Esophagus mucosa (tissue), 1 donor: ENCODE data around the gene PHGDH. TPM values are rescaled to one million over a fixed set of nuclear protein-coding genes. Genes with fewer than 3 reads are reported as not detected.

Experiments used
- ATAC-seq: fragments of 200-7000 bp; cut with Tn5 transposase; one replicate; pipeline ENCODE4 v1.9.1; 2020
- total RNA-seq: library from RNA; stranded (reverse); gene quantifications from one replicate; pipeline ENCODE4 v1.2.4, GENCODE V29; 2023
- donor health status: DM: yes; HTN: yes; CAD: no.

Gene PHGDH
- total RNA-seq, 1 donor from 2014 or later = 108 TPM

- ATAC-seq = no peak
These were observed 20.9 kb downstream of the PHGDH start for GRCh38 chr1:119732465-119733168.

GRCh38 chr1:119733754-119734153 is 22.0 kb downstream of the PHGDH start:
- ATAC-seq = no peak

- no peak for ATAC-seq
These were observed 23.5 kb downstream of the PHGDH start for GRCh38 chr1:119735217-119735616.

GRCh38 chr1:119736649-119737039 is 24.9 kb downstream of the PHGDH start:
- ATAC-seq = no peak

- peak; percentile 25 for ATAC-seq
These were observed 25.4 kb downstream of the PHGDH start for GRCh38 chr1:119737040-119737682.

GRCh38 chr1:119738100-119738720 is 26.5 kb downstream of the PHGDH start:
- ATAC-seq = no peak

GRCh38 chr1:119739150-119739549 is 27.4 kb downstream of the PHGDH start:
- ATAC-seq = no peak

GRCh38 chr1:119740261-119740660 is 28.5 kb downstream of the PHGDH start:
- no peak for ATAC-seq

GRCh38 chr1:119740896-119741780 is 29.4 kb downstream of the PHGDH start:
- no peak for ATAC-seq

- ATAC-seq = no peak
These were observed 30.5 kb downstream of the PHGDH start for GRCh38 chr1:119742202-119742601.

GRCh38 chr1:119742677-119743076 is 30.9 kb downstream of the PHGDH start:
- no peak for ATAC-seq

- ATAC-seq = no peak
These were observed 31.6 kb downstream of the PHGDH start for GRCh38 chr1:119743308-119743707.

GRCh38 chr1:119743776-119744597 is 32.3 kb downstream of the PHGDH start:
- peak; percentile 70 for ATAC-seq

GRCh38 chr1:119744598-119744942 is 32.8 kb downstream of the PHGDH start:
- no peak for ATAC-seq

GRCh38 chr1:119745034-119745433 is 33.3 kb downstream of the PHGDH start:
- no peak for ATAC-seq

- ATAC-seq = peak; percentile 55
These were observed 35.7 kb downstream of the PHGDH start for GRCh38 chr1:119747451-119747850.

- ATAC-seq = no peak
These were observed 36.3 kb downstream of the PHGDH start for GRCh38 chr1:119748040-119748439.

GRCh38 chr1:119752592-119752991 is 40.9 kb downstream of the PHGDH start:
- no peak for ATAC-seq

- ATAC-seq = no peak
These were observed 46.9 kb downstream of the PHGDH start for GRCh38 chr1:119758584-119758983.

- ATAC-seq = no peak
These were observed 50.7 kb downstream of the PHGDH start for GRCh38 chr1:119762409-119762808.

GRCh38 chr1:119762953-119763352 is 51.2 kb downstream of the PHGDH start:
- no peak for ATAC-seq

GRCh38 chr1:119764220-119764619 is 52.5 kb downstream of the PHGDH start:
- ATAC-seq = no peak
